ENCODE data around the gene DAG1. TPM values are rescaled to one million over a fixed set of nuclear protein-coding genes. Genes with fewer than 3 reads are reported as not detected.

Gene DAG1
- total RNA-seq, 1 experiment from 2014 or later = 99.9 TPM

- TF ChIP-seq POLR2AphosphoS5 (IDR thresholded peaks at IDR 0.05; ENCODE audit: low read depth, low read length) (no peak), YY1 (IDR thresholded peaks at IDR 0.05; ENCODE audit: extremely low read depth, insufficient replicate concordance, low read depth, low read length) (no peak), EGR1 (IDR thresholded peaks at IDR 0.05; ENCODE audit: low read depth) (no peak), ELF1 (IDR thresholded peaks at IDR 0.05; ENCODE audit: borderline replicate concordance, low read depth) (no peak), SRF (IDR thresholded peaks at IDR 0.05; ENCODE audit: low read depth) (no peak), TCF7L2 (IDR thresholded peaks at IDR 0.05; ENCODE audit: borderline replicate concordance, extremely low read depth, insufficient read depth, insufficient read length) (no peak), JUND (IDR thresholded peaks at IDR 0.05) (no peak), MAX (IDR thresholded peaks at IDR 0.05) (no peak), CBX3 (IDR thresholded peaks at IDR 0.05; ENCODE audit: low read depth) (no peak), EZH2phosphoT487 (IDR thresholded peaks at IDR 0.05; ENCODE audit: borderline replicate concordance) (no peak), SIN3A (IDR thresholded peaks at IDR 0.05; ENCODE audit: low read depth) (no peak), CEBPB (IDR thresholded peaks at IDR 0.05; ENCODE audit: low read depth) (no peak), CTCF (IDR thresholded peaks at IDR 0.05 in 2 of 3, conservative IDR thresholded peaks at IDR 0.05 in 1 of 3; ENCODE audit: borderline replicate concordance in 1 of 3, insufficient read depth in 1 of 3, low read depth in 2 of 3, low read length in 2 of 3) (no peak), SP1 (IDR thresholded peaks at IDR 0.05; ENCODE audit: low read depth) (no peak), RAD21 (IDR thresholded peaks at IDR 0.05; ENCODE audit: low read depth) (no peak)
- TF ChIP-seq, protein P1, sequence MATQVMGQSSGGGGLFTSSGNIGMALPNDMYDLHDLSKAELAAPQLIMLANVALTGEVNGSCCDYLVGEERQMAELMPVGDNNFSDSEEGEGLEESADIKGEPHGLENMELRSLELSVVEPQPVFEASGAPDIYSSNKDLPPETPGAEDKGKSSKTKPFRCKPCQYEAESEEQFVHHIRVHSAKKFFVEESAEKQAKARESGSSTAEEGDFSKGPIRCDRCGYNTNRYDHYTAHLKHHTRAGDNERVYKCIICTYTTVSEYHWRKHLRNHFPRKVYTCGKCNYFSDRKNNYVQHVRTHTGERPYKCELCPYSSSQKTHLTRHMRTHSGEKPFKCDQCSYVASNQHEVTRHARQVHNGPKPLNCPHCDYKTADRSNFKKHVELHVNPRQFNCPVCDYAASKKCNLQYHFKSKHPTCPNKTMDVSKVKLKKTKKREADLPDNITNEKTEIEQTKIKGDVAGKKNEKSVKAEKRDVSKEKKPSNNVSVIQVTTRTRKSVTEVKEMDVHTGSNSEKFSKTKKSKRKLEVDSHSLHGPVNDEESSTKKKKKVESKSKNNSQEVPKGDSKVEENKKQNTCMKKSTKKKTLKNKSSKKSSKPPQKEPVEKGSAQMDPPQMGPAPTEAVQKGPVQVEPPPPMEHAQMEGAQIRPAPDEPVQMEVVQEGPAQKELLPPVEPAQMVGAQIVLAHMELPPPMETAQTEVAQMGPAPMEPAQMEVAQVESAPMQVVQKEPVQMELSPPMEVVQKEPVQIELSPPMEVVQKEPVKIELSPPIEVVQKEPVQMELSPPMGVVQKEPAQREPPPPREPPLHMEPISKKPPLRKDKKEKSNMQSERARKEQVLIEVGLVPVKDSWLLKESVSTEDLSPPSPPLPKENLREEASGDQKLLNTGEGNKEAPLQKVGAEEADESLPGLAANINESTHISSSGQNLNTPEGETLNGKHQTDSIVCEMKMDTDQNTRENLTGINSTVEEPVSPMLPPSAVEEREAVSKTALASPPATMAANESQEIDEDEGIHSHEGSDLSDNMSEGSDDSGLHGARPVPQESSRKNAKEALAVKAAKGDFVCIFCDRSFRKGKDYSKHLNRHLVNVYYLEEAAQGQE (IDR thresholded peaks at IDR 0.05; ENCODE audit: low read depth) = no peak
- TF ChIP-seq, protein P2, sequence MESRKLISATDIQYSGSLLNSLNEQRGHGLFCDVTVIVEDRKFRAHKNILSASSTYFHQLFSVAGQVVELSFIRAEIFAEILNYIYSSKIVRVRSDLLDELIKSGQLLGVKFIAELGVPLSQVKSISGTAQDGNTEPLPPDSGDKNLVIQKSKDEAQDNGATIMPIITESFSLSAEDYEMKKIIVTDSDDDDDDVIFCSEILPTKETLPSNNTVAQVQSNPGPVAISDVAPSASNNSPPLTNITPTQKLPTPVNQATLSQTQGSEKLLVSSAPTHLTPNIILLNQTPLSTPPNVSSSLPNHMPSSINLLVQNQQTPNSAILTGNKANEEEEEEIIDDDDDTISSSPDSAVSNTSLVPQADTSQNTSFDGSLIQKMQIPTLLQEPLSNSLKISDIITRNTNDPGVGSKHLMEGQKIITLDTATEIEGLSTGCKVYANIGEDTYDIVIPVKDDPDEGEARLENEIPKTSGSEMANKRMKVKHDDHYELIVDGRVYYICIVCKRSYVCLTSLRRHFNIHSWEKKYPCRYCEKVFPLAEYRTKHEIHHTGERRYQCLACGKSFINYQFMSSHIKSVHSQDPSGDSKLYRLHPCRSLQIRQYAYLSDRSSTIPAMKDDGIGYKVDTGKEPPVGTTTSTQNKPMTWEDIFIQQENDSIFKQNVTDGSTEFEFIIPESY (IDR thresholded peaks at IDR 0.05; ENCODE audit: extremely low read depth, insufficient replicate concordance, low read length) = no peak
- TF ChIP-seq, protein P3, sequence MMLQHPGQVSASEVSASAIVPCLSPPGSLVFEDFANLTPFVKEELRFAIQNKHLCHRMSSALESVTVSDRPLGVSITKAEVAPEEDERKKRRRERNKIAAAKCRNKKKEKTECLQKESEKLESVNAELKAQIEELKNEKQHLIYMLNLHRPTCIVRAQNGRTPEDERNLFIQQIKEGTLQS (IDR thresholded peaks at IDR 0.05) = no peak
- POLR2A ChIA-PET = interaction anchor here (1.0 to 1.7 kb wide), 3 partner anchors 8 to 148 kb away, joined by 3 to 12 read pairs (median 3); partner anchors contain the start of gene DAG1
- H4K20me1 ChIP-seq (ENCODE audit: insufficient read depth) = no peaks in the 10 kb centered on the region
Measured at GRCh38 chr3:49454898-49455681, 15.0 kb upstream of the DAG1 start.

More at GRCh38 chr3:49454898-49455681, 15.0 kb upstream of the DAG1 start:
- Histone ChIP-seq H3K36me3 (ENCODE audit: control insufficient read depth in 1 of 2, insufficient read depth in 2 of 2, low read length in 2 of 2) (no peaks in the 10 kb centered on the region), H3K27ac (ENCODE audit: low read depth, low read length) (no peak overlapping the region), H3K9me2 (ENCODE audit: insufficient read depth) (no peaks in the 10 kb centered on the region), H3K4me2 (ENCODE audit: low read length) (no peak overlapping the region), H3K4me1 (ENCODE audit: control insufficient read depth in 1 of 2, insufficient read depth in 2 of 2, low read length in 2 of 2) (peaks cover 0 to 24% of the 10 kb centered on the region in 2 experiments; a peak in 2 of 4 replicates), H2AFZ (ENCODE audit: low read depth, low read length, poor library complexity, severe bottlenecking) (peak overlapping the region; percentile 26), H3K79me2 (ENCODE audit: insufficient read depth, low read length) (no peaks in the 10 kb centered on the region), H3K27me3 (ENCODE audit: insufficient read depth, low read length) (no peaks in the 10 kb centered on the region), H3K4me3 (replicated peaks in 1 of 2; ENCODE audit: low read depth in 1 of 2, low read length in 2 of 2) (no peak overlapping the region), H3K9ac (ENCODE audit: low read length) (no peak overlapping the region), H3K9me3 (ENCODE audit: control insufficient read depth in 1 of 2, insufficient read depth in 1 of 2, low read depth in 1 of 2, low read length in 2 of 2) (no peaks in the 10 kb centered on the region)
- no TSS peak for BruUV-seq (replicated peaks)
- ChIA-PET RAD21 (ENCODE audit: low non-redundant PET in 1 of 2, low total read pairs in 2 of 2, uncharacterized antibody in 2 of 2, unreplicated experiment in 2 of 2) (interaction anchor here (1.0 to 1.5 kb wide), 2 partner anchors 14 to 85 kb away, joined by 3 to 6 read pairs; no protein-coding TSS in a partner anchor), CTCF (interaction anchor here (0.8 to 2.0 kb wide), 7 partner anchors 8 to 217 kb away, joined by 3 to 15 read pairs (median 6); partner anchors contain the start of gene DAG1)
- no peak; the same call in 1 of the 2 replicates for ATAC-seq
- intact Hi-C loops (cut with micrococcal nuclease) = loop anchor here (1.0 kb wide), 1 partner anchor 216 kb away; no protein-coding TSS in a partner anchor
- DNase-seq (ENCODE audit: low read depth, low spot score) = no peak

Data from HCT116 (cell line).